Activated naive CD8-positive, alpha-beta T cell treated with anti-CD3 and anti-CD28 coated beads, Interleukin-2, amount 50 U/mL, for 16 hours (primary cell): ENCODE measurements around the gene CLDN22.

Source experiments
- DNase-seq: peaks from one replicate; pipeline ENCODE4 v3.0.0-alpha.2; 2020; ENCODE audit warnings: low read depth, low spot score

CLDN22 gene

DNA sequence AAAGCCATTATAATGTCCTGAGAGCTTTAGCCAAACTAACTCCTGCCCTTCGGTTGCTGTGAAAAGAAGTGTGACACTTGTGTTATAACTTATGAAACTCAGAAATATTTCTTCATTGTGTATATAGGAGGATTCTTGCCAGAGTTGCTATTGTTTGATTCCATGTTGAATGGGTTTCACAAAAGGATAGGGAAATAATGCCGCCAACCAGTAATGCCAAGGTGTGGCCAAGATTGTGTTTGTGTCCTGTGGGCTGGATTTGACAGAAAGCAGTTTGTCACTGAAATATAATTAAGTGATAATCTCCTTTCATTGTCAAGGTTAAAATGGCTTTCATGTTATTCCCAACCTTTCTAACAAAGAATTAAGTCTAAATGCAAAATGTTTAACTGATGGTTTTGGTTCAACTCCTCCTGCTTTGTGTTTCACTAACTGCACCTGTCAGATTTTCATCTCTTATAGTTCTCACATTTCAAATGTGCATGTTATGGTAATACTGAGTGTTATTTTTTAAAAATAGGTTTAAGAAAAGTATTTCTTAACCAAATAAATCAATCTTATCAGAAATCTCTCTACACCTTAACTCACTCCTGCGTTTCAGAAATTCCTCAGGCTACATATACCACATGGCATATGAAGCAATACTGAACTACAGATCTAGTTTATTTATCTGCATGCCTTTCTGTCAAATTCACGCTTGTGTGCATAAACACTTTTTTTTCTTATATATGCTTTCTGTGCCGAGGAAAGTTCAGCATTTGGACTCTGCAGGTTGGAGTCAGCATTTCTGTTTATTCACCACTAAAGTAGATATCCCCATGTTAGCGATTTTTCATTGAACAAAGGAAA is at the start of gene CLDN22:
Gene CLDN22, minus strand, starts transcription at position 66 of the 849 bp plus-strand sequence. Its CDS starts 58 bp downstream, at position 8.
- no peak for DNase-seq

DNA sequence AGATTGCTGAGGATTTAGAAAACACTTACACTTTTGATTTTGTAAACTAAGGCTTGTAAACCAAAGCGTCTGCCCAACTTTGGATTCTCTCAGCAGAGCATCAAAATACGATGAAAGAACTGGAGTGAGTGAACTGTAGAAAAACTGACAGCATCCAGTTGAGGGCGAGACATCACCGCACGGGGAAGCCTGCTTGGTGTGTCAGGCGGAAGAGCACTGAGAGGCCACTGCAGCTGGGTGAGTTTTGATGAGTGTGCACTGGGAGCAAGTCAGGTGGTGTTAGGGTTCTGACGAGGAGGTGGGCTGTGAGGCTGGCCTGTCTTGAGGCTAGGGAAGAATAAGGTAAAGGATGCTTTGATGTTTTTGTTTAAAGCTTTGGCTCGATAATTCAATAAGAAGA is 49.0 kb upstream of the CLDN22 start:
- DNase-seq, result no peak

DNA sequence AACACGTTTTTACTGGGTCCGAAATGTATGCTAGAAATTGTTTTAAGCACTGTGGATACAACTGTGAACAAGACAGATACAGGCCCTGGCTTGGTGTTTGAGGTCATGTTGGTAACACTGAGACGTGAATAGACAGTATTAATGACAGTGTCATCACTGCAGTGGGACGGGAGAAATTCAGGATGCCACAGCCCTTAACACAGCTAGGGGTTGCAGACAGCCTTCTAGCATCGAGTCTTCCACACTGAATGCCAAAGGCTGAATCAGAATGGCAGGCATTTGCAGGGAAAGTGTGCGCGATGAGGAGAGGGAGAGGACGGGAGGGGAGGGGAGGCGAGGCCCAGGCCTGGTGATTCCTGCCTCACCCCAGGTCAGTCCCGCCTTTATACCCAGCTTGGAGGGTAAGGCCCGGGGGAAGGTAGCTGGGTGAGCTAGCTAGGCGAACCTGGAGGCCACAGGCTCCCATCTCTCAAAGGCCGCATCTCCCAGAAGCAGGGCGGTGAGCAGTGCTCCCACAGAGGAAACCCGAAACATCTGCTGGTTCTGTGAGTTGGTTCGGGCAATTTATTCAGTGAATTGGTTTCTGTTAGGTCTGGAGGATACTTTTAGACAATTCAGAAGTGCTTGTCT is 46.2 kb upstream of the CLDN22 start:
- DNase-seq, result no peak

DNA sequence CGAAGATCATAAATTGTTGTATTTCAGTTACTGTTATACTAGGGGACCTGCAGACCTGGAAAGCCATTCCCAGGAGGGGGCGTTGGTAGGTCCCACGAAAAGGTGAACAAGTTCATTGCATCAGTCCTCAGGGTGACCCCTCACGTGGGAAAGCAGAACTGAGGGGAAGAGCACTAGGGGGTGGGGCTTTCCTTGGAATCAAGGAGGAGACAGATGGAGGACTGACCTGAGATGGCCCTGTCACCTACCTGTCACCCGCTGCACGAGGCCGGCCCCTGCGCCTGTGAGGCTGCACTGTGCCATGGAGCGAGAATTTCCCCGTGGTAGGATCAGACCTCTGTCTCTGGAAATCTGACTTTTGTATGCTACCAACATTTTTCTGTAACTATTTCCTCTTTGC is 43.9 kb upstream of the CLDN22 start:
- DNase-seq, result no peak

DNA sequence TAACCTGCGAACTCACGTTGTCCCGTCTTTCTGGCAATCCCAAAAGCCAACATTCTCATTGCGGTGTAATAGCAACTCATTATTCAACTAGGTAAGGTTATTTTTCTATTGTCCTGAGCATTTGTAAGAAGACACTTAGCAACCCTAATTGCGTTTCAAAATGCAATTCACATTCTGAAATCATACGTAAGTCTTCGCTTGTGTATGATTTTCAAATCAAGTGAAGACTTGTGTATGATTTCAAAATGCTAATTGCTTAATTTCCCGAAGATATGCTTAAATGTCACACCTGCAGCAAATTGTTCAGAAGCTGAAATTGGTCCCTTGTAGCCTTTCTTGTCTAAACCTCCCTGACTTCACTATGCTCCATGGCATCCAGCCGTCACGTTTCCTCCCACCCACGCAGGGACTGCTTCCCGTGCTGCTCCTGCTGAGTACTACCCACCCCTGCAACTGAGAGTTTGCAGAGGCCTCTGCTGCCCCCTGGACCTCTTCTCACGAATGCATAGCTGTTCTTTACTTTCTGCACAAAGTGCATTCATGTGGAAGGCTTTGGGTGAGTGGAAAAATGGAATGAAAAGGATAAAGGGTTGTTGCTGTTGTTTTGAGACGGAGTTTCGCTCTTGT is 43.0 kb upstream of the CLDN22 start:
- DNase-seq, result no peak

DNA sequence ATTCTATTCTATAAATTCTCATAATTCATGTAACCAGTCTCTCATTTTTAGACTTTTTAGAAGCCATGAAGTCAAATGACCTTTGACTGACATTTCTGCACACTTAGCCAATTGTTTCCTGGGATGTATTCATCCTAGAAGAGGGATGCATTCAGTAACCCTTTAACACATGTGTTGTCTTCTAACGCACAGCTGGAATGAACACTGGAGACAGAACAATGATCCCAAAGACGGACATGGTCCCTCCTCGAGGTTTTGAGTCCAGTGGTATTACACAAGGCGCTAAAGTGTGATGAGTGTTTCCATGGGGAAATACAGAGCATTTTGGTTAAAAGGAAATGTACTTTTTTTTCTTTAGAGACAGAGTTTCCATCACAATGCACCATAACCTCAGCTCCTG is 42.0 kb upstream of the CLDN22 start:
- DNase-seq, result no peak

DNA sequence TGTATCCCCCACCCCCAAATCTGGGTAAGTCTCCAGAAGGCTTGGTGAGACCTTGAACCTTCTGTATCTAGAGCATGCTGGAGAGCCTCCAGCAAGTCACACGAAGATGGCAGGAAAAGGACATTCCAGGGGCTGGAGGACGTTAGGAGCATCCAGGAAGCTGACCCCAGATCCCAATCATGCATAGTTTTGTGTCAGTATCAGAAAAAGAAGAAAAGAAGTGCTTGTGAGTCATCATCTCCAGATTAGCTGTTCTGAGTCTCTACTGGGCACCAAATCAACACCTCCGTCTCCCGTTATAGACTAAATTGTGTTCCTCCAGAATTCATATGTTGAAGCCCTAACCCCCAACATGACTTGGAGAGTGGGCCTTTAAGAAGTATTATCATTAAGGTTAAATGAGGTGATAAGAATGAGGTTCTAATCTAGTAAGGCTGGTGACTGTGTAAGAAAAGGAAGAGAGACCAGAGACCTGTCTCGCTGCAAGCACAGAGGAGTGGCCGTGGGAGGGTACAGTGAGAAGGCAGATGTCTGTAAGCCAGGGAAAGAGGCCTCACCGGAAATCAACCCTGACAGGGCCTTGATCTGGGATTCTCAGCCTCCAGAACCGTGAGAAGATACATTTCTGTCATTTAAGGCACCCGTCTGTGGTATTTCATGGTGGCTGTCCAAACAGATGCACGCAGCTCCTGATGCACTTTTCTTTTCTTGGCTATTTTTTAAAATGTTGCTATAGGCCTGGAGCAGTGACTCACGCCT is 40.3 kb upstream of the CLDN22 start:
- no peak for DNase-seq

DNA sequence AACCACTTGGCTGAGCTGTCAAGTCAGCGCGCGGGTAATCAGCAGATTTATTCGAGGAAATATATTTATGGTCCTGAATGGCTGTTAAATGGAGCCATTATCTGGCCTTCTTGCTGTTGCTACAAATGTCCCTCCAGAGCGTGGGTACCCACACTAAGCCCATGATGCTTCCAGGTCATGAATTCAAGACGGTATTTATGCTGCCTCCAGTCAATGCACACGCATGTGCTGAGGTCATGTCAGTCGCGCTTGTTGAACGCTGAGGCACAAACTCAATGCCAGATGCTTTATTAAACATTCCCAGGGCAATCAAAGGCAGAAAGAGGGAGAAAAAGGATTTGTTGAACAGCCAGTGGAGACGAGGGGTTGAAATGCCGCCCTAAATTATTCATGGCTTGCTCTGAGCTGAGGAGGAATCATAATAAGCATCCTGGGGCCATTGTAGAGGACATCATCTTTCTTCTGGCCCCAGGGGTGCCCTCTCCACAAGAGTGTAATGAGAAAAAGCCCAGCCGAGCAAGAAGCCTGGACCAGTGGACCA is 38.2 kb upstream of the CLDN22 start:
- DNase-seq, result no peak

DNA sequence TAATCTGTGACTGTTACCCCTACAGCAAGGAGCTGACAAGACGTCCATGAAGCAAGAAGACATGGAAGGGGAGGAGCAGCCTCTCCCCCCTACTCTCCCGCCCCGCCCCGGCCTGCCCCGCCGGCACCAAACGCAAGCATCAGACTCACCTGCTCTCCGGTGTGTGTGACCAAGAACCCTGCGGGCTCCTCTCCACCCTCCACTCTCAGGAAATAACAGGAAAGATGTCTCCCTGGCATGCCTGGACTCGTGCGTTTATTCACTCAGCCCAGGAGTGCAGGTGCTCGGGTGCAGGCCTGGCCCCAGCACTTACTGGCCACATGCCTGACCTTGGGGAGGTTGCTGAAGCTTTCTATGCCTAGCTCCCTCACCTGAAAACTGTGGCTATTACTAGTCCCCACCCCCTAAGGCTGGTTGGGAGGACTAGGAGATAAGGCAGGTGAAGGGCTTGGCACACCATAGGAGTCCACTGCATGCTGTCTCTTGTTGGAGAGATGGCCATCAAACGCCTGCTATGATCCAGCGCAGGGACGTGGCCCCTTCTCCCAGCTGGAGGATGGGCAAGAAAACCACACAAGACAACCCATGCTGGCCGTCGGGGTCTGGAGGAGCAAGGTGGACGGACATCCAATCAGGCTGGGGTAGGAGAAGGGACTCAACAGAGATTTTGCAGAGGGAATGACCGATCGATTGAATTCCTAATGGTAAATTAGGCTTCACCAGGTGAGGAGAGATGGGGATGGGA is 37.0 kb upstream of the CLDN22 start:
- DNase-seq, result no peak

DNA sequence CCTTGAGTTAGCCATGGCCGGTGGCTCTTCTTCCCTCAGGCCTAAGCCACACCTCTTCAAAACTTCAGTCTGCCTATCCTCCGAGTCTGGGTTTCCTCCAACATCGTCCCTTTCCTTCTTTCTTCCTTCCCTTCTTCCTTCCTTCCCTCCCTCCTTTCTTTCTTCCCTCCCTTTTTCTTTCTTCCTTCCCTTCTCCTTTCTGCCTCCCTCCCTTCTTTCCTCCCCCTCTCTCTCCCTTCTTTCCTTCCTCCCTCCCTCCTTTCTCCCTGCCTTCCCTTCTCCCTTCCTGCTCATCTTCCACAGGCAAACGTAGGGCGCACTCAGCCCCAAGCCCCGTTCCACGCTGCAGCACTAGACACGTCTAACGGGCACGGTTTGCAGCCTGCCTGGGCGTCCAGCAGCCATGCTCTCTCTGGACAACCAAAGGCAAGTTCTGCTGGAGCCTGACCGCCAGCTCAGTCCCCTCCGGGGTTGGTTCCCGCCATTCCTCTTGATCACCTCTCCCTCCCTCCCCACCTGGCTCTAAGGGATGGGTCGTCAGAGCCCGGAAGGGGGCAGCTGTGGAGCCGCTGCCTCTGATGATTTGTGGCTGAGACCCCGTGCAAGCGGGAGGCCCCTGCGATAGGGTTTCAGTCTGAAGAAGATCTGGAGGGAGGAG is 36.2 kb upstream of the CLDN22 start:
- DNase-seq, result no peak

DNA sequence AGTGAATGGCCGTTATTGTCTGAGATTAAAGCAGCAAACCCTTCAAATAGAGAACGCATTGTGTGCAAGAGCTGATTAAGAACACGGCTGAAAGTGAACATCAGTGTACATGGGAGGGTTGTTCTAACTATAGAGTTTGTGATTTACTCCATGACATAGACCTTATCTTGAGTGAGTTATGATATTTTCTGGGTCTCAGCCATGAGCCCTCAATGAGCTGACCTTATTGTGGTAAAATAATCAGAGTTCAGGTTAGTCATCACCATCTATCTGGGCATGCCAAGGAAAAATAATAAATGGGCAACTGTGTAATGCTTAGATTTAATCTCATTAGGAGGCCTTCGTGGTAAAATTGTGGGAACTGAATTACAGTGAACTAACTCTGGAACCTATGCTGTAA is 35.3 kb upstream of the CLDN22 start:
- DNase-seq, result no peak

DNA sequence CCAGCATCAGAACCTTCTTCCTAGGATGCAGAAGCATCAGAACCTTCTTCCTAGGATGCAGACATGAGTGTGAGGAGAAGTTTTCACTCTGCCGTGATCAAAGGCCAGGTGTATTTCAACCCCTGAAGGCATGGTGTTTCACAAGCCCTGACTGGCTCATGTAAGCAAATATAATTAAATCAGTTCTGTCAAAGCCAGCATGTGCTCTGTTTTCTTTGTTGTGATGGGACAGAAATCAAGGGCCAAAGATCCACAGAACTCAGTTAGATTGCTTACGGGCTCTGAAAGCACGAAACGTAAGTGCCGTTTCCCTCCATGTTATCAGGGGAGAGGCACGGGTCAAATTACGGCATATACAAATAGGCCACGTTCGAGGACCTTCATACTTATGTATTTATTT is 34.1 kb upstream of the CLDN22 start:
- no peak for DNase-seq

DNA sequence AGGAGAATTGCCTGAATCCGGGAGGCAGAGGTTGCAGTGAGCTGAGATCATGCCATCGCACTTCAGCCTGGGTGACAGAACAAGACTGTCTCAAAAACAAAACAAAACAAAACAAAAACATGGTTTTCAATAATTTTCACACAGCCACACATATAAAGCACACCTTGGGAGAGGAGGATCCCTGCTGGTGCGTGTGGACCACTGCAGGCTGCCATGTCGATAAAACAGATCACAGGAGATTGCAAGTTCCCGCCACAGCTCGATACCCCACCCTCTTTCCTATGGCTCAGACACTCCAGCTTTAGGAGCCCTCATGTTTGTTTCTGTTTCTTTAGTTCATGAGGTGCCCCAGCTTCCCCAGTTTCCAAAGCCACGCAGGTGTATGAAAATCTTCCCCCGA is 33.5 kb upstream of the CLDN22 start:
- no peak for DNase-seq

DNA sequence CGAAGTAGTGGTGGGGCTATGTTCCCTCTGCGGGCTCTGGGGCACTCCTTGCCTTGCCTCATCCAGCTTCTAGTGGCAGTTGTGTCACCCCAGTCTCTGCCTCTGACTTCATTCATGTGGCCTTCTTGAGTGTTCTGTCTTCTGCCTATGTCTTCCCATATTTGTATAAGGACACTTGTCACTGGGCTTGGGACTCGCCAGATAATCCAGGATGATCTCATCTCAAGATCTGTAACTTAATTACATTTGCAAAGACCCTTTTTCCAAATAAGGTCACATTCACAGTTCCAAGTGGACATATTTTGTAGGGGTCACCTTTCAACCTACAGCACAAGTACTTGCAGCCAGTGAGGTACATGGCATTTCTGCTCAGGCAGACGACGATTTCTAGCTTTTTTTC is 32.5 kb upstream of the CLDN22 start:
- DNase-seq, result no peak

DNA sequence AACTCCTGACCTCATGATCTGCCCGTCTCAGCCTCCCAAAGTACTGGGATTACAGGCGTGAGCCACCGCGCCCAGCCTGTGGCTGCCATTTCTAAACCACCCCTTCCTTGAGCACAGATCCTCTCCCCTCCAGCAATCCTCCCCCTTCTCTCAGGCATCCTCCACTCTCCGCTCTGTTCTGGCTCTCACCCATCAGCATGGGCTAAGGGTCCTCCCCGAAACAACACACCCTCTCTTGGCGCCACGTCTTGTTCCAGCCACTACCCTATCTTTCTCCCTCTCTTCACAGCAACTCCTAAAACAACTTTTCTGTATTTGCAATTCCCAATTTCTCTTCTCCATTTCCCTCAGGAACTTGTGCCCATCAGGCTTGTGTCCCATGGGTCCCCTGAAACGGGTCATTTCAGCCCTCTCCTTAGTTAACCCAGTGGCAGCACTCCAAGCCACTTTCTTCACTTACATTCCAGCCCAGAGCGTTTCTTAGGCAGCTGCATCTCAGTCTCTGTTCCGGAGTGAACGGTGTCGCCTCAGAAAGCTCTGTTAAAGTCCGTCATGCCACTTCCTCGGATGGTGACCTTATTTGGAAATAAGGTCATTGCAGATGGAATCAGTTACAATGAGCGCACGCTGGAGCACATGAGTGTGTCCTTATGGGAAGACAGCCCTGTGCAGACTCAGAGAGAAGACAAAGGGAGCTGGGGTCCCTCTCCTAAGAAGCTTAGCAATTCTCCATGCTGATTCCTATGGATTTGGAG is 30.4 kb upstream of the CLDN22 start:
- no peak for DNase-seq

DNA sequence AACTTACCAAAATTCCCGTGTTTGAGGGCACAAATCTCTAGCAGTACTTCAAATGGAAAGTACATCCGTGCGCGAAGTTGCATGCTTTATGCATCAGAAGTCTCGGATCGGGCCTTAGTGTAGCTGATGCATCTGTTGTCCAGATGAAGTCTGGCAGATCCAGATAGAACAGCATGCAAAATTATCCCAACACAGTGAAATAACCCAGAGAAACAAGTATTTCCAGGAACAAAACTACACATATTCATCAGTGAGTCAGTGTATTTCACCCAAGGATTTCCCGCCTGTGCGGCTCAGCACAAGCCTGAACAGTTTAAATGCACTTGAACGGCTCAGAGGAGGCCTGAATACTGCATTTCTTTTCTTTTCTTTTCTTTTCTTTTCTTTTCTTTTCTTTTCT is 29.6 kb upstream of the CLDN22 start:
- no peak for DNase-seq

DNA sequence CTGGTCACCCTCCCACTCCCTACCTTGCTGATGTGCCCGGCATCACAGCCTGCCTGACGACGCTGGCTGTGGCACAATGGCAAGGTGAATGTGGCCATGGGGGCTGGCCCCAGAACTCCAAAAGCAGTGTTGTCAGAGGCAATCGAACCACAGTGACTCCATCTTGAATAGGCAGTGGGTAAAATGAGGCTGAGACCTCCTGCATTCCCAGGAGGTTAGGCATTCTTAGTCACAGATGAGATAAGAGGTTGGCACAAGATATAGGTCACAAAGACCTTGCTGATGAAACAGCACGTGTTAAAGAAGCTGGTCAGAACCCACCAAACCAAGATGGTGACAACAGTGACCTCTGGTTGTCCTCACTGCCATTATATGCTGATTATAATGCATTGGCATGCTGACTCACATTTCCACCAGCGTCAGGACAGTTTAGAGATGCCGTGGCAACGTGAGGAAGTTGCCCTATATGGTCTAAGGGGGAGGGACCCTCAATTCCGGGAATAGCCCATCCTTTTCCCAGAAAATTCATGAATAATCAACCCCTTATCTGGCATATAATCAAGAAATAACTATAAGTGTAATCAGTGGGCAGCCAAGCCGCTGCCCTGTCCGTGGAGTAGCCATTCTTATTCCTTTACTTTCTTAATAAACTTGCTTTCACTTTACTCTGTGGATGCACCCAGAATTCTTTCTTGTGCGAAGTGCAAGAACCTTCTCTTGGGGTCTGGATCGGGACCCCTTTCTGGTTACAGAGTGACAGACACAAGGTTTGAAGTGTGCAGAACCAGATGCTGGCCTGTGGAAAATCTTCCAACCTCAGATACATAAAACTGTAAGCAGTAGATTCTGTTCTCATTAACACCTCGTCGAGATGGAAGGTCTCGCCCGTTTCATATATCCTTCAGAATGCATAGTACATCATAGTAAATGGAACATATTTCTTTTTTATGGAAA is 28.9 kb upstream of the CLDN22 start:
- DNase-seq, result no peak

DNA sequence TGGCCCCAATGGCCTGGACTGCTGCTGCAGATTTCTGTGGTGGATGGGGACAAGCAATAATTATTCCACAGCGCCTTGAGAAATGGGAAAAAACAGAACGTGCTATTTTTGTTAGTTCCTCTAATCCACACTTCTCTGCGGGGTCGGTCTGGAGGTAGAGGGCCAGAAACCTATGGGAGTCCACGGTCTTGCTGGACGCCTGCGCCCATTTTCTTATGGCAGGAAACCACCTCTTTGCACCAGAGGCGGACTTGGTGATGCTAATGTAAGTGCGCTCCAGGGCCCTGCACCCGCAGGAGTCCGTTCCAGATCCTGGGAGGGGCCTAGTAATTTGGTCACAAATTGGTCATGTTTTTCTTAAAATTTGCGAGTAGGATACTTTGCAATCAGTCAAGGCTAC is 28.1 kb upstream of the CLDN22 start:
- no peak for DNase-seq

DNA sequence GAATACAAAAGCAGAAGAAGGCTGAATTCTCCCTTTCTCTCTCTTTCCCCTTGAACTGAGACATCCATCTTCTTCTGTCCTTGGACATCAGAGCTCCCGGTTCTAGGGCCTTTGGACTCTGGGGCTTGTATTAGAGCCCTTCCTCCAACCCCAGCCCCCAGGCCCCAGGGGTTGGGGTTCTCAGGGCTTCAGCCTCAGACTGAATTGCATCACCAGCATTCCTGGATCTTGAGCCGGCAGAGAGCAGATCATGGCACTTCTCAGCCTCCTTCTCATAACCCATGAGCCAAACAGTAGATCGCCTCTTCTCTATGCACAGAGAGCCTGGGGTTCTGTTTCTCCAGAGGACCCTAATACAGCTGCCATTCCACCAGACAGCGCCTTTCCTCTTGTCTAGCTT is 27.5 kb upstream of the CLDN22 start:
- DNase-seq, result no peak
